Measurements from ENCODE around the gene MTHFS. TPM values are rescaled to one million over a fixed set of nuclear protein-coding genes. Genes with fewer than 3 reads are reported as not detected.
"Not testable (repeated sequence)": the region's sequence is repeated elsewhere in the genome, so short reads cannot be mapped to it uniquely, and the experiment has no call there.

MTHFS gene
- total RNA-seq (12.6 TPM), polyA plus RNA-seq (10 to 100 TPM; 75.8 to 88.5 (median 81.9) TPM)

DNA sequence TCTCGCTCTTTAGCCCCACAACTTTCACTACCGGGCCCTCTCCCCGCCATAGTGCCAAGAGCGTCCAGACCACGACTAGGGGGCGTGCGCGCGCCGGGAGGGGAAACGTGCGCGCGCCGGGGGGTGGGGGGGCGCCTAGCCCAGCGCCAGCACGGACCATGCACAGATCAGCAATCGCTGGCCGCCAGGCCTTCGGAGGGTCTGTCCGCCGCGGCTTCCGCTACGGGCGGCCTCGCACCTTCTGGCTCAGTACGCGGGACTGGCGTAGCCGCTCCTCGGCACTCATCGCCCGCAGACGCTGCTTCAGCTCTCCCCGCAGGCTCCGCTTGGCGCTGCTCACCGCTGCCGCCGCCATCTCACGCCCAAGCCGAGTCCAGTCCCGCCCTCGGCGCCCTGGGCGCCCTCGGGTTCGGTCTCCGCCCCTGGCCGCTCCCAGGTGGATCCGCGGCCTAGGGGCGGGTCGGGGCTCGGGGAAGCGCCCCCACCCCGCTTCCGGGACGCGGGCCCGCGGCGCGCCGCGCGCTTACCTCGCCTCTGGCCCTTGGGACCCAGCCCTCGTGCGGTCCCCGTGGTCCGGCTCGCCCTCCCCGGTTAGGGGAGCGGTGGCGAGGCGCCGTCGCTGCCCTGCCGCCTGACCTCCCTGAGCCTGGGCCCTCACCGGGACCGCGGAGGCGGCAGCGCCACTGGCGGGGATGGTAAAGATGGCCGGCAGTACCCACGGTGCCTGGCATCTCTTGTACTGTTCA is at the start of gene MTHFS:
TSS of gene MTHFS (minus strand) at position 381 of the 746 bp plus-strand sequence. CDS start at position 355, 26 bp downstream.
- Histone ChIP-seq H3K9me3 (ENCODE audit: control insufficient read depth in 2 of 2, low read length in 2 of 2) (no peaks in the 10 kb centered on the region), H3K4me1 (ENCODE audit: control insufficient read depth, insufficient read depth, low read length, poor library complexity, severe bottlenecking) (peaks cover 16% of the 10 kb centered on the region), H3K36me3 (ENCODE audit: control insufficient read depth, insufficient read depth, low read length) (no peaks in the 10 kb centered on the region), H3K27ac (ENCODE audit: insufficient read depth, low read length, poor library complexity, severe bottlenecking) (peak within 1 kb of the TSS; percentile 91), H3K27me3 (ENCODE audit: control insufficient read depth, insufficient read depth, low read length) (no peaks in the 10 kb centered on the region), H3K4me3 (ENCODE audit: low read depth, low read length) (peak within 1 kb of the TSS; percentile 93)
- Mint-ChIP-seq H3K27ac (peak within 1 kb of the TSS; percentile 99 to 100 (median 99)), H3K4me3 (peak within 1 kb of the TSS; percentile 94 to 100 (median 98)), H3K36me3 (peaks cover 8% of the 10 kb centered on the region), H3K27me3 (peaks cover 4% of the 10 kb centered on the region), H3K4me1 (peaks cover 18 to 41% (median 25%) of the 10 kb centered on the region in 4 donors), H3K9me3 (peaks cover 0 to 4% (median 0%) of the 10 kb centered on the region in 7 donors)
- ATAC-seq (ENCODE audit: low read depth in 2 of 2) (peak; percentile 84), DNase-seq (peak; percentile 72 to 90 (median 84))

DNA sequence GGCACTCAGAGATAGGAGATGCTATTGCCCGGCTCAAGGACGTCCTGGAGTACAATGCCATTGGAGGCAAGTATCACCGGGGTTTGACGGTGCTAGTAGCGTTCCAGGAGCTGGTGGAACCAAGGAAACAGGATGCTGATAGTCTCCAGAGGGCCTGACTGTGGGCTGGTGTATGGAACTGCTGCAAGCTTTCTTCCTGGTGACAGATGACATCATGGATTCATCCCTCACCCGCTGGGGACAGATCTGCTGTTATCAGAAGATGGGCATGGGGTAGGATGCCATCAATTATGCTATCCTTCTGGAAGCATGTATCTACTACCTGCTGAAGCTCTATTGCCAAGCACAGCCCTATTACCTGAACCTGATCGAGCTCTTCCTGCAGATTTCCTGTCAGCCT is 47.8 kb upstream of the MTHFS start:
- ATAC-seq (ENCODE audit: low read depth in 2 of 2): no peak
- Histone ChIP-seq H3K4me3 (ENCODE audit: low read depth, low read length) (no peak overlapping the region), H3K4me1 (ENCODE audit: control insufficient read depth, insufficient read depth, low read length, poor library complexity, severe bottlenecking) (no peaks in the 10 kb centered on the region), H3K27ac (ENCODE audit: insufficient read depth, low read length, poor library complexity, severe bottlenecking) (no peak overlapping the region), H3K36me3 (ENCODE audit: control insufficient read depth, insufficient read depth, low read length) (no peaks in the 10 kb centered on the region), H3K9me3 (ENCODE audit: control insufficient read depth in 2 of 2, low read length in 2 of 2) (no peaks in the 10 kb centered on the region), H3K27me3 (ENCODE audit: control insufficient read depth, insufficient read depth, low read length) (peaks cover 3% of the 10 kb centered on the region)
- no peak overlapping the region for H3K4me3 Mint-ChIP-seq
- H3K27ac Mint-ChIP-seq: no peak overlapping the region
- peaks cover 8% of the 10 kb centered on the region for H3K27me3 Mint-ChIP-seq
- H3K4me1 Mint-ChIP-seq: peaks cover 0 to 4% (median 2%) of the 10 kb centered on the region in 4 donors
- DNase-seq: no peak
- no peaks in the 10 kb centered on the region for H3K36me3 Mint-ChIP-seq
- H3K9me3 Mint-ChIP-seq: no peaks in the 10 kb centered on the region

GRCh38 chr15:79943820-79944219 is 47.0 kb upstream of the MTHFS start:
- no peak overlapping the region for H3K4me3 Mint-ChIP-seq
- Histone ChIP-seq H3K27me3 (ENCODE audit: control insufficient read depth, insufficient read depth, low read length) (peaks cover 7% of the 10 kb centered on the region), H3K36me3 (ENCODE audit: control insufficient read depth, insufficient read depth, low read length) (no peaks in the 10 kb centered on the region), H3K27ac (ENCODE audit: insufficient read depth, low read length, poor library complexity, severe bottlenecking) (no peak overlapping the region), H3K9me3 (ENCODE audit: control insufficient read depth in 2 of 2, low read length in 2 of 2) (no peaks in the 10 kb centered on the region), H3K4me1 (ENCODE audit: control insufficient read depth, insufficient read depth, low read length, poor library complexity, severe bottlenecking) (no peaks in the 10 kb centered on the region), H3K4me3 (ENCODE audit: low read depth, low read length) (no peak overlapping the region)
- peaks cover 0 to 2% (median 0%) of the 10 kb centered on the region in 7 donors for H3K9me3 Mint-ChIP-seq
- no peak for DNase-seq
- ATAC-seq (ENCODE audit: low read depth in 2 of 2): no peak
- H3K4me1 Mint-ChIP-seq: peaks cover 0 to 4% (median 2%) of the 10 kb centered on the region in 4 donors
- no peaks in the 10 kb centered on the region for H3K36me3 Mint-ChIP-seq
- H3K27ac Mint-ChIP-seq: no peak overlapping the region
- H3K27me3 Mint-ChIP-seq: peaks cover 8% of the 10 kb centered on the region

- H3K4me1 ChIP-seq (ENCODE audit: control insufficient read depth, insufficient read depth, low read length, poor library complexity, severe bottlenecking): no peaks in the 10 kb centered on the region
- H3K4me3 ChIP-seq (ENCODE audit: low read depth, low read length): no peak overlapping the region
- no peaks in the 10 kb centered on the region for H3K36me3 ChIP-seq (ENCODE audit: control insufficient read depth, insufficient read depth, low read length)
- H3K27ac ChIP-seq (ENCODE audit: insufficient read depth, low read length, poor library complexity, severe bottlenecking): no peak overlapping the region
- H3K27ac Mint-ChIP-seq: no peak overlapping the region
- peaks cover 0 to 2% (median 0%) of the 10 kb centered on the region in 7 donors for H3K9me3 Mint-ChIP-seq
- H3K27me3 Mint-ChIP-seq: peaks cover 8% of the 10 kb centered on the region
- H3K9me3 ChIP-seq (ENCODE audit: control insufficient read depth in 2 of 2, low read length in 2 of 2): no peaks in the 10 kb centered on the region
- peaks cover 10% of the 10 kb centered on the region for H3K27me3 ChIP-seq (ENCODE audit: control insufficient read depth, insufficient read depth, low read length)
- no peak overlapping the region for H3K4me3 Mint-ChIP-seq
- H3K36me3 Mint-ChIP-seq: no peaks in the 10 kb centered on the region
- DNase-seq (no peak), ATAC-seq (ENCODE audit: low read depth in 2 of 2) (no peak)
- peaks cover 0 to 4% (median 0%) of the 10 kb centered on the region in 4 donors for H3K4me1 Mint-ChIP-seq
Observed at GRCh38 chr15:79942741-79943481, 46.1 kb upstream of the MTHFS start.

GRCh38 chr15:79939399-79939798 is 42.6 kb upstream of the MTHFS start:
- Mint-ChIP-seq H3K36me3 (no peaks in the 10 kb centered on the region), H3K27me3 (no peaks in the 10 kb centered on the region), H3K4me3 (no peak overlapping the region), H3K27ac (no peak overlapping the region), H3K4me1 (no peaks in the 10 kb centered on the region), H3K9me3 (peaks cover 0 to 2% (median 0%) of the 10 kb centered on the region in 7 donors)
- peaks cover 10% of the 10 kb centered on the region for H3K27me3 ChIP-seq (ENCODE audit: control insufficient read depth, insufficient read depth, low read length)
- no peak overlapping the region for H3K27ac ChIP-seq (ENCODE audit: insufficient read depth, low read length, poor library complexity, severe bottlenecking)
- H3K9me3 ChIP-seq (ENCODE audit: control insufficient read depth in 2 of 2, low read length in 2 of 2): no peaks in the 10 kb centered on the region
- no peaks in the 10 kb centered on the region for H3K4me1 ChIP-seq (ENCODE audit: control insufficient read depth, insufficient read depth, low read length, poor library complexity, severe bottlenecking)
- DNase-seq (no peak), ATAC-seq (ENCODE audit: low read depth in 2 of 2) (no peak)
- no peaks in the 10 kb centered on the region for H3K36me3 ChIP-seq (ENCODE audit: control insufficient read depth, insufficient read depth, low read length)
- H3K4me3 ChIP-seq (ENCODE audit: low read depth, low read length): no peak overlapping the region

GRCh38 chr15:79938143-79938542 is 41.3 kb upstream of the MTHFS start:
- Histone ChIP-seq H3K9me3 (ENCODE audit: control insufficient read depth in 2 of 2, low read length in 2 of 2) (no peaks in the 10 kb centered on the region), H3K4me1 (ENCODE audit: control insufficient read depth, insufficient read depth, low read length, poor library complexity, severe bottlenecking) (no peaks in the 10 kb centered on the region), H3K36me3 (ENCODE audit: control insufficient read depth, insufficient read depth, low read length) (no peaks in the 10 kb centered on the region), H3K4me3 (ENCODE audit: low read depth, low read length) (no peak overlapping the region), H3K27ac (ENCODE audit: insufficient read depth, low read length, poor library complexity, severe bottlenecking) (no peak overlapping the region), H3K27me3 (ENCODE audit: control insufficient read depth, insufficient read depth, low read length) (peaks cover 10% of the 10 kb centered on the region)
- no peak overlapping the region for H3K27ac Mint-ChIP-seq
- H3K9me3 Mint-ChIP-seq: peaks cover 0 to 2% (median 0%) of the 10 kb centered on the region in 7 donors
- H3K36me3 Mint-ChIP-seq: no peaks in the 10 kb centered on the region
- H3K27me3 Mint-ChIP-seq: peaks cover 12% of the 10 kb centered on the region
- ATAC-seq (ENCODE audit: low read depth in 2 of 2) (no peak), DNase-seq (no peak)
- H3K4me3 Mint-ChIP-seq: no peak overlapping the region
- no peaks in the 10 kb centered on the region for H3K4me1 Mint-ChIP-seq

DNA sequence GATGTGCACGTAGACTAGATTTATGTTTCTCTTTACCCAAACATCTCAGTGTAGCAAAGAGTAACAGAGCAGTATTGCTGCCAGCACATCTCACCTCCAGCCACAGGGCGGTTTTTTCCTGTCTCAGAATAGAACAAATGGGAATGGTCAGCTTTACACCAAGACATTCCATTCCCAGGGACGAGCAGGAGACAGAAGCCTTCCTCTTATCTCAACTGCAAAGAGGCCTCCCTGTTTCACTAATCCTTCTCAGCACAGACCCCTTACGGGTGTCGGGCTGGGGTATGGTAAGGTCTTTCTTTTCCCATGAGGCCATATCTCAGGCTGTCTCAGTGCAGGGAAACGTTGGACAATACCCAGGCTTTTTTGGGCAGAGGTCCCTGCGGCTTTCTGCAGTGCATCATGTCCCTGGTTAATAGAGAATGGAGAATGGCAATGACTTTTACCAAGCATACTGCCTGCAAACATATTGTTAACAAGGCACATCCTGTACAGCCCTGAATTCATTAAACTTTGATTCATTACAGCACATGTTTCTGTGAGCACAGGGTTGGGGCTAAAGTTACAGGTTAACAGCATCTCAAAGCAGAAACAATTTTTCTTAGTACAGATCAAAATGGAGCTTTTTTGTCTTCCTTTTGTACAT is 38.9 kb upstream of the MTHFS start:
- H3K4me3 Mint-ChIP-seq; H3K36me3 Mint-ChIP-seq; ATAC-seq (ENCODE audit: low read depth in 2 of 2); H3K9me3 ChIP-seq (ENCODE audit: control insufficient read depth in 2 of 2, low read length in 2 of 2); H3K27ac ChIP-seq (ENCODE audit: insufficient read depth, low read length, poor library complexity, severe bottlenecking); H3K4me1 Mint-ChIP-seq; H3K4me3 ChIP-seq (ENCODE audit: low read depth, low read length); H3K27me3 ChIP-seq (ENCODE audit: control insufficient read depth, insufficient read depth, low read length); DNase-seq; H3K9me3 Mint-ChIP-seq; H3K4me1 ChIP-seq (ENCODE audit: control insufficient read depth, insufficient read depth, low read length, poor library complexity, severe bottlenecking); H3K36me3 ChIP-seq (ENCODE audit: control insufficient read depth, insufficient read depth, low read length); H3K27ac Mint-ChIP-seq: not testable (repeated sequence)
- peaks cover 21% of the 10 kb centered on the region for H3K27me3 Mint-ChIP-seq
